Nephron progenitor cell (in vitro differentiated cells): ENCODE measurements around the gene KRTAP3-2.

Experiments
- DNase-seq: peaks from one replicate; pipeline ENCODE4 v3.0.0; 2021
- H3K27ac Mint-ChIP-seq: 2 replicates; pipeline ENCODE4 v1.8.0; 2021; ENCODE audit warnings: mild to moderate bottlenecking, moderate library complexity, mixed read lengths
- H3K27me3 Mint-ChIP-seq: 2 replicates; pipeline ENCODE4 v1.8.0; 2021; ENCODE audit warnings: mild to moderate bottlenecking, low read depth, mixed read lengths; ENCODE audit not compliant: poor library complexity
- H3K36me3 Mint-ChIP-seq: 2 replicates; pipeline ENCODE4 v1.8.0; 2021; ENCODE audit warnings: low read depth, mixed read lengths
- H3K4me1 Mint-ChIP-seq: 2 replicates; pipeline ENCODE4 v1.8.0; 2021; ENCODE audit warnings: mixed read lengths
- H3K4me3 Mint-ChIP-seq: 2 replicates; pipeline ENCODE4 v1.8.0; 2021; ENCODE audit warnings: mild to moderate bottlenecking, moderate library complexity, mixed read lengths
- H3K9me3 Mint-ChIP-seq: 2 replicates; pipeline ENCODE4 v1.8.0; 2021; ENCODE audit warnings: mild to moderate bottlenecking, moderate library complexity, mixed read lengths
- CTCF ChIP-seq: fragments of 200-600 bp; sonication (generic); IDR thresholded peaks from 2 replicates; pipeline ENCODE4 v1.5.0; 2021; ENCODE audit warnings: antibody characterized with exemption

The KRTAP3-2 gene

GRCh38 chr17:41018541-41018940, 18.8 kb upstream of the KRTAP3-2 start:
- TF ChIP-seq CTCF, result no peak
- Mint-ChIP-seq H3K27ac (no peak overlapping the region), H3K27me3 (no peaks in the 10 kb centered on the region), H3K36me3 (no peaks in the 10 kb centered on the region), H3K9me3 (peaks cover 5% of the 10 kb centered on the region), H3K4me3 (no peak overlapping the region), H3K4me1 (no peaks in the 10 kb centered on the region)
- DNase-seq, result no peak

GRCh38 chr17:41016578-41017215, 17.0 kb upstream of the KRTAP3-2 start:
- no peak for TF ChIP-seq CTCF
- no peak overlapping the region for H3K4me3 Mint-ChIP-seq

GRCh38 chr17:41015454-41015853, 15.7 kb upstream of the KRTAP3-2 start:
- Mint-ChIP-seq H3K27me3 (no peaks in the 10 kb centered on the region), H3K4me1 (no peaks in the 10 kb centered on the region), H3K27ac (no peak overlapping the region), H3K9me3 (no peaks in the 10 kb centered on the region), H3K4me3 (no peak overlapping the region), H3K36me3 (no peaks in the 10 kb centered on the region)
- TF ChIP-seq CTCF, result no peak
- no peak for DNase-seq

More at GRCh38 chr17:41016578-41017215, 17.0 kb upstream of the KRTAP3-2 start:
- Mint-ChIP-seq H3K27me3 (no peaks in the 10 kb centered on the region), H3K4me1 (no peaks in the 10 kb centered on the region), H3K27ac (peak overlapping the region; percentile 37), H3K9me3 (no peaks in the 10 kb centered on the region), H3K36me3 (no peaks in the 10 kb centered on the region)
- no peak for DNase-seq

GRCh38 chr17:41013606-41014005, 13.9 kb upstream of the KRTAP3-2 start:
- DNase-seq, result no peak
- no peak for TF ChIP-seq CTCF
- no peaks in the 10 kb centered on the region for H3K27me3 Mint-ChIP-seq
- H3K4me1 Mint-ChIP-seq, result no peaks in the 10 kb centered on the region
- H3K27ac Mint-ChIP-seq, result no peak overlapping the region
- no peaks in the 10 kb centered on the region for H3K36me3 Mint-ChIP-seq
- no peak overlapping the region for H3K4me3 Mint-ChIP-seq
- no peaks in the 10 kb centered on the region for H3K9me3 Mint-ChIP-seq

- no peaks in the 10 kb centered on the region for H3K27me3 Mint-ChIP-seq
- no peak overlapping the region for H3K27ac Mint-ChIP-seq
- H3K4me3 Mint-ChIP-seq, result no peak overlapping the region
- TF ChIP-seq CTCF, result no peak
- no peaks in the 10 kb centered on the region for H3K36me3 Mint-ChIP-seq
- no peaks in the 10 kb centered on the region for H3K9me3 Mint-ChIP-seq
- H3K4me1 Mint-ChIP-seq, result no peaks in the 10 kb centered on the region
- DNase-seq, result no peak
These were observed 13.5 kb upstream of the KRTAP3-2 start for GRCh38 chr17:41013181-41013580.

- H3K36me3 Mint-ChIP-seq, result no peaks in the 10 kb centered on the region
- no peaks in the 10 kb centered on the region for H3K4me1 Mint-ChIP-seq
- no peak for TF ChIP-seq CTCF
- H3K9me3 Mint-ChIP-seq, result no peaks in the 10 kb centered on the region
- H3K4me3 Mint-ChIP-seq, result no peak overlapping the region
- DNase-seq, result no peak
- H3K27me3 Mint-ChIP-seq, result no peaks in the 10 kb centered on the region
- no peak overlapping the region for H3K27ac Mint-ChIP-seq
These were observed 12.8 kb upstream of the KRTAP3-2 start for GRCh38 chr17:41012326-41013120.
